Measurements from ENCODE around the gene TRIM47.

The TRIM47 gene

DNA sequence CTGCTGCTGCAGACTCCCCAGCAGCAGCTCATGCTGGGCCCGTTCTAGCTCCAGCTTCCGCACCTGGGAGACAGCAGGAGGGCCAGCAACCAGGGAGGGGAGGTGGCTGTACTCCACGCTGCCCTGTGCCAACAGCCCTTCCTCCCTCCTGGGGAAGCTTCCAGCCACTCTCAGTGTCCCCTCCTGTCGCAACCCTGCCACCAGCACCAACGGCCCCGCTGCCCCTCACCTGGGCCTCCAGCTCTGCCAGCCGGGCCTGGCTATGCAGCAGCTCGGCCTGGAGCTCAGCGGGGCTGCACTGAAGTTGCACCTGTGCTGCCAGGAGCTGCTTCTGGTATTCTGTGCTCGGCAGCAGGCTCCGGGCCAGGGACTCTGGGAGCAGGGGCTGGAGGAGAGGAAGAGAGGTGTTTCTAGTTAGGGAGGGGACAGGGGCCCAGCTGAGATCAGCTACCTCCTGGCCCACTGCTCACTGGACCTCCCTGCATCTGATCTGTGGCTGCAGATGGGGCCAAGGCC, 41.7 kb upstream of the TRIM47 start:
- Histone ChIP-seq H3K4me3 (ENCODE audit: low read length in 2 of 2) (no peak overlapping the region), H3K9ac (ENCODE audit: low read depth in 1 of 2, low read length in 2 of 2) (no peak overlapping the region), H3K9me3 (ENCODE audit: control insufficient read depth in 2 of 2, low read length in 2 of 2) (no peaks in the 10 kb centered on the region), H3K27me3 (ENCODE audit: control insufficient read depth in 2 of 2, insufficient read depth in 2 of 2, low read length in 2 of 2) (no peaks in the 10 kb centered on the region), H3K4me1 (ENCODE audit: control insufficient read depth in 2 of 2, insufficient read depth in 2 of 2, low read length in 2 of 2) (peaks cover 2 to 5% of the 10 kb centered on the region in 2 donors), H3K27ac (ENCODE audit: low read depth in 2 of 2, low read length in 2 of 2) (no peak overlapping the region), H3K36me3 (ENCODE audit: control insufficient read depth in 2 of 2, insufficient read depth in 2 of 2, low read length in 2 of 2) (peaks cover 2 to 4% of the 10 kb centered on the region in 2 donors)

DNA sequence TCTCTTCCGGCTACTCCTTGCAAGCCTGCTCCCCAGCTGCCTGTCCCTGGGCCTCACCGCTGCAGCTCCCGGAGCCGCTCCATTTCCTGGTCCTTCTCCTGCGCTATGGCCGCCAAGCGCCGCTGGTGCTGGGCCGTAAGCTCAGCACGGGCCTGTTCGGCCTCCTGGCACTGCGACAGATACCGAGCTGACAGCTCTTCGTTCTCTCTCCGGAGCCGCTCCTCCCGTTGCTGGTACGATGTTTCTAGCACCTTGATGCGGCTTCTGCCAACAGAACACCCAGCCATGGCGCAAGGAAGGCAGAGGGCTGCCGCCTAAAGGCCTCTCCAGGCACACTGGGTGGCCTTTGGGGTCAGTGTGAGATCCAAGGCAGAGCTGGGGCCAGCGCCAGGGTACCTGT, 41.2 kb upstream of the TRIM47 start:
- H3K27me3 ChIP-seq (ENCODE audit: control insufficient read depth in 2 of 2, insufficient read depth in 2 of 2, low read length in 2 of 2): no peaks in the 10 kb centered on the region
- no peak overlapping the region for H3K9ac ChIP-seq (ENCODE audit: low read depth in 1 of 2, low read length in 2 of 2)
- H3K27ac ChIP-seq (ENCODE audit: low read depth in 2 of 2, low read length in 2 of 2): no peak overlapping the region
- no peaks in the 10 kb centered on the region for H3K9me3 ChIP-seq (ENCODE audit: control insufficient read depth in 2 of 2, low read length in 2 of 2)
- peaks cover 2 to 4% of the 10 kb centered on the region in 2 donors for H3K36me3 ChIP-seq (ENCODE audit: control insufficient read depth in 2 of 2, insufficient read depth in 2 of 2, low read length in 2 of 2)
- H3K4me3 ChIP-seq (ENCODE audit: low read length in 2 of 2): no peak overlapping the region
- H3K4me1 ChIP-seq (ENCODE audit: control insufficient read depth in 2 of 2, insufficient read depth in 2 of 2, low read length in 2 of 2): peaks cover 2 to 5% of the 10 kb centered on the region in 2 donors

DNA sequence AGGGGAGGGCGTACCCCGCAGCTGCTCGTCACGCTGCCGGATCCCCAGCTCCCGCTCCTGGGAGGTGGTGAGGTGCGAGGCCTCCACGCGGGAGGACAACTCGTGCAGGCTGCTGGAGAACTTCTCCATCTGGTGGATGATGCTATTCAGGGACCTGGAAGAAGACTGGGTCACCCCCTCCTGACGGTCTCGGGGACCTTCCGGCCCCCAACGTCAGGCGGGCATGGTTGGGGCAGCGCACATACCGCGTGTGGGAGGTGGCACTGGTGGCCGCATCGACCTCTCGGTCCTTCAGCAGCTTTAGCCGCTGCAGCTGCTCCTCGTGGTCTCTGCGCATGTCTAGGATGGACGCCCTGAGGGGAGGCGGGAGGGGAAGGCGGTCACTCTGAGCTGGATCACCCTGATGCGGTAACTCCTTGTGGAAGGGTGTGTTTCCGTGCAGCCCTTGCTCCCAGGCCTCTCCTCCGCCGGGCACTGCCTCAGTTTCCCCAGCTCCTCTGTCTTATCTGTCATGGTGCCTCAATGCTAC, 39.6 kb upstream of the TRIM47 start:
- Histone ChIP-seq H3K4me3 (ENCODE audit: low read length in 2 of 2) (no peak overlapping the region), H3K36me3 (ENCODE audit: control insufficient read depth in 2 of 2, insufficient read depth in 2 of 2, low read length in 2 of 2) (peaks cover 0 to 2% of the 10 kb centered on the region in 2 donors)

DNA sequence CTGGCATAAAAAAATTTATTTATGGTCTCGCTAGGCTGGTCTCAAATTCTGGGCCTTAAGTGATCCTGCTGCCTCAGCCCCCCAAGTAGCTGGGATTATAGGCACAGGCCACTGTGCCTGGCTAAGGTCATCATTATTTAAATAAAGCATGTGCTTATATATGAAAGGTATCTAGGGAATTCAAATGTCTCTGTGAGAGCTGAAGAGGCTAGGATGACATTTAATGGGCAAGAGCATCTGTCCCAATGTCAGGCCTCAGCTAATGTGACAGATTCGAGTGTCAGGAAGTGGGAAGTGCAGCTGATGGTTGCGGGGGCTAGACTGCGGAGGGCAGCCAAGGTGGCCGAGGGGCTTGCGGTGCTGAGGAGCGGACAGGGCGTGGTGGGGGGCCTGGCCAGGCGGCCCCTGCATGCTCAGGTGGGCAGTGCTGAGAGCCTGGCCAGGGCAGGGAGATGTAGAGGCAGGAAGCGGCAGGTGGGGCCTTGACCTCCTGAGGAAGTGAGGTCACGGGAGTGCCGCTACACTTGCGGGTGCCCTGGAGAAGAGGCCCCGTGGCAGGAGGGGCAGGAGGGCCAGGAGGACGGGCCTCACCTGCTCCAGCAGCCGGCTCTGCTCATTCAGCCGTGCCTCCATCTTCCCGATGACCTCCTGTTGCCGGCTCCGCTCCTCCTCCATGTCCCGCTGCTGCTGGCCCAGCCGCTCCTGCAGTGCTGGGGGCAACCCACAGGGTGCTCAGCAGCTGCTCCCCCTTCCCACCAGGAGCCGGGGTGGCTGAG, 38.9 kb upstream of the TRIM47 start:
- H3K36me3 ChIP-seq (ENCODE audit: control insufficient read depth in 2 of 2, insufficient read depth in 2 of 2, low read length in 2 of 2): no peaks in the 10 kb centered on the region
- H3K4me1 ChIP-seq (ENCODE audit: control insufficient read depth in 2 of 2, insufficient read depth in 2 of 2, low read length in 2 of 2): no peaks in the 10 kb centered on the region
- no peaks in the 10 kb centered on the region for H3K9me3 ChIP-seq (ENCODE audit: control insufficient read depth in 2 of 2, low read length in 2 of 2)
- H3K9ac ChIP-seq (ENCODE audit: low read depth in 1 of 2, low read length in 2 of 2): no peak overlapping the region
- no peak overlapping the region for H3K27ac ChIP-seq (ENCODE audit: low read depth in 2 of 2, low read length in 2 of 2)
- H3K27me3 ChIP-seq (ENCODE audit: control insufficient read depth in 2 of 2, insufficient read depth in 2 of 2, low read length in 2 of 2): no peaks in the 10 kb centered on the region
- H3K4me3 ChIP-seq (ENCODE audit: low read length in 2 of 2): no peak overlapping the region

More for the DNA sequence above, 39.6 kb upstream of the TRIM47 start:
- no peaks in the 10 kb centered on the region for H3K27me3 ChIP-seq (ENCODE audit: control insufficient read depth in 2 of 2, insufficient read depth in 2 of 2, low read length in 2 of 2)
- no peaks in the 10 kb centered on the region for H3K9me3 ChIP-seq (ENCODE audit: control insufficient read depth in 2 of 2, low read length in 2 of 2)
- H3K4me1 ChIP-seq (ENCODE audit: control insufficient read depth in 2 of 2, insufficient read depth in 2 of 2, low read length in 2 of 2): peaks cover 0 to under 1% of the 10 kb centered on the region in 2 donors
- no peak overlapping the region for H3K9ac ChIP-seq (ENCODE audit: low read depth in 1 of 2, low read length in 2 of 2)
- no peak overlapping the region for H3K27ac ChIP-seq (ENCODE audit: low read depth in 2 of 2, low read length in 2 of 2)

DNA sequence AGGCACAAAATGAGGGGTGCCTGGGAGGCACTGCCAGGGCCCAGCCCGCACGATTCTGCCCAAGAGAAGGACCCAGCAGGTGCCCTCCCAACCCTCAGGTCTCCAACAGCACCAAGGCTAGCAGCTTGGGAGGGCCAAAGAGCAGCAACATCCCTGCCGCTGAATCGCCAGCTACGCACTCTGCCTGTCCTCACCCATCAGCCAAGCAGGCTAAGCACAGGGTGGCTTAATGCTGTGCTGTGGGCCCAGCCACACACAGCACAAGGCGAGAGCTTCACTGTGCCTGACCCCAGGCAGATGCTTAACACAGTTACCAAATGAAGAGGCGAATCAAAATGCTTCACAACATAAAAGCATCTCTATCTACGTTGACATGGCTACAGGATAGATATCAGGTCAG, 36.9 kb upstream of the TRIM47 start:
- Histone ChIP-seq H3K9me3 (ENCODE audit: control insufficient read depth in 2 of 2, low read length in 2 of 2) (no peaks in the 10 kb centered on the region), H3K27ac (ENCODE audit: low read depth in 2 of 2, low read length in 2 of 2) (no peak overlapping the region), H3K4me3 (ENCODE audit: low read length in 2 of 2) (no peak overlapping the region), H3K27me3 (ENCODE audit: control insufficient read depth in 2 of 2, insufficient read depth in 2 of 2, low read length in 2 of 2) (no peaks in the 10 kb centered on the region), H3K9ac (ENCODE audit: low read depth in 1 of 2, low read length in 2 of 2) (no peak overlapping the region), H3K36me3 (ENCODE audit: control insufficient read depth in 2 of 2, insufficient read depth in 2 of 2, low read length in 2 of 2) (no peaks in the 10 kb centered on the region), H3K4me1 (ENCODE audit: control insufficient read depth in 2 of 2, insufficient read depth in 2 of 2, low read length in 2 of 2) (peaks cover 0 to under 1% of the 10 kb centered on the region in 2 donors)

DNA sequence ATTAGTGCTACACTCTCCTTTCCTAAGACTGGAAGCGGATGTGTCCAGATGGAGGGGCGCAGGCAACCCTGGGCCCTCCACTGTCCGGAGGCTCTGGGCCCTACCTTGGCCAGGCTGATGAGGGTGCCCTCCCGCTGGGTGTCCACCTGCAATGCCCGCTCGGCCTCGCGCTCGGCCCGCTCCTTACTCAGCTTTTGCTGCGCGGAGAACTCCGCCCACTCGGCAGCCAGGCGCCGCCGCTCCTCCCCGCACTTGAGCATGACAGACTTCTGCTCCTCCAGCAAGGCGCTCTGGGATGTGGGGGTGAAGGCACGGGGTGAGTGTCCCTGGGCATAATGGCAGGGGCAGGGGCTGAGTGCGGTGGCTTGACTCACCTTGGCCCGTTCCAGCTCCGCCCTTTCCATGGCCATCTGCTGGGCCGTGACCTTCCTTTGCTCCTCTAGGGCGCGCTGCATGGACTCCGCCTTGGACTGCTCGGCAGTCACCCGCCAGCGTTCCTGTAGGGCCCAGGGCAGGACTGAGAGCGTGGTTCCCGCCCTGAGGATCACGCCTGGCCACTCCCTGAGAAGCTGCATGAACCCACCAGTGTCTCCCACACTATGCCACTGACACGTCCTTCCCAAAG, 36.4 kb upstream of the TRIM47 start:
- no peaks in the 10 kb centered on the region for H3K36me3 ChIP-seq (ENCODE audit: control insufficient read depth in 2 of 2, insufficient read depth in 2 of 2, low read length in 2 of 2)
- no peak overlapping the region for H3K27ac ChIP-seq (ENCODE audit: low read depth in 2 of 2, low read length in 2 of 2)
- H3K4me1 ChIP-seq (ENCODE audit: control insufficient read depth in 2 of 2, insufficient read depth in 2 of 2, low read length in 2 of 2): peaks cover 0 to 4% of the 10 kb centered on the region in 2 donors
- H3K9ac ChIP-seq (ENCODE audit: low read depth in 1 of 2, low read length in 2 of 2): no peak overlapping the region
- H3K4me3 ChIP-seq (ENCODE audit: low read length in 2 of 2): no peak overlapping the region
- H3K27me3 ChIP-seq (ENCODE audit: control insufficient read depth in 2 of 2, insufficient read depth in 2 of 2, low read length in 2 of 2): no peaks in the 10 kb centered on the region
- no peaks in the 10 kb centered on the region for H3K9me3 ChIP-seq (ENCODE audit: control insufficient read depth in 2 of 2, low read length in 2 of 2)

DNA sequence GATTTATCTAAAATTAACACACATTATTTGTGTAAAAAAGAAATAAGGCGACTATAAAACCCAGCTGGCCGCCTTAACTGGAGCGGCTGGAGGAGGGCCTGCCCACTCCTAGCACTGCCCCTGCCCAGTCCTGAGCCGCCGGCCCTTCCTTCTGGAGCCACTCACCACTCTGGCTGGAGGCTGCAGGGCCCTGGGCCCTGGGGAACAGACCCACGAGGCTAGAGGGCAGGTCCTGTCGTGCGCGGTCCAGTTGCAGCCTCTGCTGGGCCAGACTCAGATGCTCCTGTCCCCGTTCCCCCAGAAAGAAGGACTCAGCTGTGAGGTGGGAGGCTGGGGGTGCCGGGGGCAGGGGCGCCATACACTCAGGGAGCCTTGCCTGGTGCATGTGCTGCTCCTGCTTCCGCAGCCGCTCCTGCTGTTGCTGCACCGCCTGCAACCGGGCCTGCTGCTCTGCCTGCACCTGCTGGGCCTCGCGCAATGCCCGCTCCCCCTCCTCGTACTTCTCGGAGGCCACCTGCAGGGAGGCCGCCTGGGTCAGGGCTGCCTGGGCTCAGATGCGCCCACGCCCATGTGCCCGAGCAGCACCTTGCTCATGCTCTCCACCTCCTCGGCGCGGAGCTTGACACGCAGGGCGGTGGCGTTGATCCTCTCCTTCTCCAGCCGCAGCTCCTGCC, 35.3 kb upstream of the TRIM47 start:
- Histone ChIP-seq H3K36me3 (ENCODE audit: control insufficient read depth in 2 of 2, insufficient read depth in 2 of 2, low read length in 2 of 2) (no peaks in the 10 kb centered on the region), H3K9me3 (ENCODE audit: control insufficient read depth in 2 of 2, low read length in 2 of 2) (no peaks in the 10 kb centered on the region), H3K4me3 (ENCODE audit: low read length in 2 of 2) (no peak overlapping the region)

DNA sequence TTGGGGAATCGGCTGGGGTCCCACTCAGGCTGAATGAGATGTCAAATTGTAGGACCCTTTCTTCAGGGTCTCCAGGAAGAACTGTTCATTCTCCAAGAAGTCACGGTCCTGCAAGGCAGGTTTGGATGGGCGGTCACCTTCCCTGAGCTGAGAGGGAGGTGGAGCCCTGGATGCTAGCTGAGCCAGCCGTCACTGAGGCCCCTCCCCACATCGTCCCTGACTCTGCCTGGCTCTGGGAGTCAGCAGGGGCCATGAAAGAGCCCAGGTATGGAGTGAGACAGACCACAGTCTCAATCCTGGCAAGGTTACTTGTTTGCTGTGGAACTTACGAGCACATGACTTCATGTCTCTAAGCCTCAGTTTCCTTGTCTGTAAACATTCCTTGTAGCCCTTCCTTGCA, 32.3 kb upstream of the TRIM47 start:
- H3K27ac ChIP-seq (ENCODE audit: low read depth in 2 of 2, low read length in 2 of 2): no peak overlapping the region
- H3K9me3 ChIP-seq (ENCODE audit: control insufficient read depth in 2 of 2, low read length in 2 of 2): no peaks in the 10 kb centered on the region
- H3K9ac ChIP-seq (ENCODE audit: low read depth in 1 of 2, low read length in 2 of 2): no peak overlapping the region
- peaks cover 0 to 8% of the 10 kb centered on the region in 2 donors for H3K4me1 ChIP-seq (ENCODE audit: control insufficient read depth in 2 of 2, insufficient read depth in 2 of 2, low read length in 2 of 2)
- no peaks in the 10 kb centered on the region for H3K27me3 ChIP-seq (ENCODE audit: control insufficient read depth in 2 of 2, insufficient read depth in 2 of 2, low read length in 2 of 2)
- H3K36me3 ChIP-seq (ENCODE audit: control insufficient read depth in 2 of 2, insufficient read depth in 2 of 2, low read length in 2 of 2): no peaks in the 10 kb centered on the region
- H3K4me3 ChIP-seq (ENCODE audit: low read length in 2 of 2): no peak overlapping the region

More for the DNA sequence above, 35.3 kb upstream of the TRIM47 start:
- Histone ChIP-seq H3K9ac (ENCODE audit: low read depth in 1 of 2, low read length in 2 of 2) (no peak overlapping the region), H3K4me1 (ENCODE audit: control insufficient read depth in 2 of 2, insufficient read depth in 2 of 2, low read length in 2 of 2) (peaks cover 0 to 4% of the 10 kb centered on the region in 2 donors), H3K27me3 (ENCODE audit: control insufficient read depth in 2 of 2, insufficient read depth in 2 of 2, low read length in 2 of 2) (no peaks in the 10 kb centered on the region), H3K27ac (ENCODE audit: low read depth in 2 of 2, low read length in 2 of 2) (no peak overlapping the region)

DNA sequence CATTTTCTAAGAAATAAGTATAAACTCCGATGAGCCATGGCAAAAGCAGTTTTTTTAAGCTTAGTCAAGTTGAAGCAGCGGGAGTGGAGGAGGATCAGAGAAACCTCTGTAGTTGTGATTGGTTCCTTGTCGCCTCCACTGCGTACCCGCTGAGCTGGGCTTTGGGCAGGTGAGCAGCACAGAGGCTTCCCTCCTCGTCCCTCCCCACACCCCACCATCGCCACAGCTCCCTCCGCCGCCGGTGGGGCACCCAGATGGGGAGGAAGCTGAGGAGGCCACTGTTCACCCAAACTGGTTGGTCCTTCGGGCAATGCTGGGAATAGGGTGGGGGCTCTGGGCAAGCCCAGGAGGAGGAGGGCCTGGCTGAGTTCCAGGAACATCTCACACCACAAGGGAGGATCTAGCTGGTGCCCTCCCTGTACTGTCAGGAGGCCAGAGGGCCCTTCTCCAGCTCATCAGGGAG, 31.5 kb upstream of the TRIM47 start:
- no peak overlapping the region for H3K9ac ChIP-seq (ENCODE audit: low read depth in 1 of 2, low read length in 2 of 2)
- H3K4me3 ChIP-seq (ENCODE audit: low read length in 2 of 2): no peak overlapping the region
- H3K9me3 ChIP-seq (ENCODE audit: control insufficient read depth in 2 of 2, low read length in 2 of 2): no peaks in the 10 kb centered on the region
- H3K27ac ChIP-seq (ENCODE audit: low read depth in 2 of 2, low read length in 2 of 2): no peak overlapping the region
- H3K36me3 ChIP-seq (ENCODE audit: control insufficient read depth in 2 of 2, insufficient read depth in 2 of 2, low read length in 2 of 2): no peaks in the 10 kb centered on the region
- no peaks in the 10 kb centered on the region for H3K27me3 ChIP-seq (ENCODE audit: control insufficient read depth in 2 of 2, insufficient read depth in 2 of 2, low read length in 2 of 2)
- peaks cover 0 to 8% of the 10 kb centered on the region in 2 donors for H3K4me1 ChIP-seq (ENCODE audit: control insufficient read depth in 2 of 2, insufficient read depth in 2 of 2, low read length in 2 of 2)

Measured in mucosa of rectum (tissue), 2 donors.